HPDE6-E6E7 (cell line): Measurements from ENCODE around the gene KLHL22.
A peak's percentile ranks its signal among the peaks of the same experiment; 100 is the strongest.
"Not testable (repeated sequence)": the region's sequence is repeated elsewhere in the genome, so short reads cannot be mapped to it uniquely, and the experiment has no call there.

ENCODE experiments used
- DNase-seq: peaks from one replicate; pipeline ENCODE4 v3.0.0; 2011; ENCODE audit warnings: missing footprints; ENCODE audit errors: extremely low spot score

Gene KLHL22

GRCh38 chr22:20523086-20523983 lies 27.7 kb upstream of the KLHL22 start:
- no peak for DNase-seq

- DNase-seq, result no peak
Observed at GRCh38 chr22:20522134-20523004, 26.8 kb upstream of the KLHL22 start.

- DNase-seq, result no peak
Observed at GRCh38 chr22:20520093-20520511, 24.5 kb upstream of the KLHL22 start.

GRCh38 chr22:20519558-20519957 lies 24.0 kb upstream of the KLHL22 start:
- no peak for DNase-seq

GRCh38 chr22:20517841-20518592 lies 22.4 kb upstream of the KLHL22 start:
- no peak for DNase-seq

GRCh38 chr22:20517422-20517821 lies 21.8 kb upstream of the KLHL22 start:
- no peak for DNase-seq

GRCh38 chr22:20516399-20516798 lies 20.8 kb upstream of the KLHL22 start:
- no peak for DNase-seq

- DNase-seq, result peak; percentile 90
Observed at GRCh38 chr22:20514658-20515406, 19.2 kb upstream of the KLHL22 start.

GRCh38 chr22:20511578-20512229 lies 16.1 kb upstream of the KLHL22 start:
- DNase-seq, result no peak

GRCh38 chr22:20510811-20511577 lies 15.4 kb upstream of the KLHL22 start:
- DNase-seq, result no peak

- no peak for DNase-seq
Observed at GRCh38 chr22:20509344-20510047, 13.9 kb upstream of the KLHL22 start.

GRCh38 chr22:20508815-20509271 lies 13.2 kb upstream of the KLHL22 start:
- no peak for DNase-seq

GRCh38 chr22:20508067-20508755 lies 12.6 kb upstream of the KLHL22 start:
- DNase-seq, result not testable (repeated sequence)

- DNase-seq, result no peak
Observed at GRCh38 chr22:20507253-20508066, 11.9 kb upstream of the KLHL22 start, which contains the start of gene MED15. TSS of gene MED15 (plus strand) at chr22:20507610. CDS start at chr22:20507679, 69 bp downstream.

GRCh38 chr22:20506543-20507252 lies 11.1 kb upstream of the KLHL22 start:
- no peak for DNase-seq

GRCh38 chr22:20504293-20504922 lies 8.8 kb upstream of the KLHL22 start:
- DNase-seq, result not testable (repeated sequence)
